ENCODE measurements around the gene PRLH. TPM values are rescaled to one million over a fixed set of nuclear protein-coding genes. Genes with fewer than 3 reads are reported as not detected.

Gene PRLH
- total and polyA plus RNA-seq, 4 donors, result not detected

DNA sequence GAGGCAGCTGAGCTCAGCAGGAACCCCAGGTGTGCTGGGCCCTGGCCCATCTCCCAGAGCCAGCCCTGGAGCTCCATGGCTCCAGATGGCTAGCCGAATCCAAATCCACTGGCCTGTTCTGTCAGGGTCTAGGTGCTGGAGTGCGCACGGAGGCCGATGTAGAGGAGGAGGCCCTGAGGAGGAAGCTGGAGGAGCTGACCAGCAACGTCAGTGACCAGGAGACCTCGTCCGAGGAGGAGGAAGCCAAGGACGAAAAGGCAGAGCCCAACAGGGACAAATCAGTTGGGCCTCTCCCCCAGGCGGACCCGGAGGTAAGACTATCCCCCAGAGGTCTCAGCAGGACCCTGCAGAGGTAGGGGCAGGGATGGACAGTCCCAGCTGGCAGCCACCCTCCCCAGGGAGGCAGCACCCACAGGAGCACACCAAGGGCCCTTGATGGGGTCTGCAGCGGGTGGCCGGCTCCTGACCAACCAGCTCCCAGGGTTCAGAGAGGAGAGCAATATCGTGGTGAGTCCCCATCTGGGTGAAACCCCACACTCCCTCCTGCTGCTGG lies 26.1 kb upstream of the PRLH start:
- Histone ChIP-seq H3K4me1 (ENCODE audit: control insufficient read depth in 4 of 4, insufficient read depth in 4 of 4, low read length in 3 of 4) (peaks cover 11 to 31% (median 22%) of the 10 kb centered on the region in 4 donors), H3K27me3 (ENCODE audit: control insufficient read depth in 4 of 4, insufficient read depth in 4 of 4, low read length in 3 of 4) (no peaks in the 10 kb centered on the region), H3K36me3 (ENCODE audit: control insufficient read depth in 4 of 4, insufficient read depth in 3 of 4, low read depth in 1 of 4, low read length in 3 of 4) (no peaks in the 10 kb centered on the region), H3K4me3 (ENCODE audit: low read depth in 1 of 3, low read length in 3 of 3) (no peak overlapping the region), H3K27ac (ENCODE audit: low read depth in 1 of 2, low read length in 2 of 2) (peak overlapping the region; percentile 34 to 69), H3K9ac (ENCODE audit: low read depth in 1 of 2, low read length in 2 of 2) (no peak overlapping the region), H3K9me3 (ENCODE audit: control insufficient read depth in 4 of 4, low read length in 3 of 4) (no peaks in the 10 kb centered on the region)
- TF ChIP-seq GABPA (IDR thresholded peaks at IDR 0.05 in 1 of 2, conservative IDR thresholded peaks at IDR 0.05 in 1 of 2) (no peak), EGR1 (IDR thresholded peaks at IDR 0.05; ENCODE audit: low read depth in 2 of 2) (no peak), JUND (IDR thresholded peaks at IDR 0.05) (no peak), SP1 (IDR thresholded peaks at IDR 0.05) (no peak), RAD21 (IDR thresholded peaks at IDR 0.05) (no peak), TAF1 (conservative IDR thresholded peaks at IDR 0.05) (no peak), NR2F2 (IDR thresholded peaks at IDR 0.05) (no peak), YY1 (IDR thresholded peaks at IDR 0.05) (no peak), HNF4A (conservative IDR thresholded peaks at IDR 0.05) (no peak), FOXA1 (IDR thresholded peaks at IDR 0.05) (no peak), RXRA (IDR thresholded peaks at IDR 0.05) (no peak), FOXA2 (IDR thresholded peaks at IDR 0.05) (no peak), HNF4G (IDR thresholded peaks at IDR 0.05) (no peak)
- TF ChIP-seq, protein P1, sequence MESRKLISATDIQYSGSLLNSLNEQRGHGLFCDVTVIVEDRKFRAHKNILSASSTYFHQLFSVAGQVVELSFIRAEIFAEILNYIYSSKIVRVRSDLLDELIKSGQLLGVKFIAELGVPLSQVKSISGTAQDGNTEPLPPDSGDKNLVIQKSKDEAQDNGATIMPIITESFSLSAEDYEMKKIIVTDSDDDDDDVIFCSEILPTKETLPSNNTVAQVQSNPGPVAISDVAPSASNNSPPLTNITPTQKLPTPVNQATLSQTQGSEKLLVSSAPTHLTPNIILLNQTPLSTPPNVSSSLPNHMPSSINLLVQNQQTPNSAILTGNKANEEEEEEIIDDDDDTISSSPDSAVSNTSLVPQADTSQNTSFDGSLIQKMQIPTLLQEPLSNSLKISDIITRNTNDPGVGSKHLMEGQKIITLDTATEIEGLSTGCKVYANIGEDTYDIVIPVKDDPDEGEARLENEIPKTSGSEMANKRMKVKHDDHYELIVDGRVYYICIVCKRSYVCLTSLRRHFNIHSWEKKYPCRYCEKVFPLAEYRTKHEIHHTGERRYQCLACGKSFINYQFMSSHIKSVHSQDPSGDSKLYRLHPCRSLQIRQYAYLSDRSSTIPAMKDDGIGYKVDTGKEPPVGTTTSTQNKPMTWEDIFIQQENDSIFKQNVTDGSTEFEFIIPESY (IDR thresholded peaks at IDR 0.05), result no peak
- TF ChIP-seq, protein P2, sequence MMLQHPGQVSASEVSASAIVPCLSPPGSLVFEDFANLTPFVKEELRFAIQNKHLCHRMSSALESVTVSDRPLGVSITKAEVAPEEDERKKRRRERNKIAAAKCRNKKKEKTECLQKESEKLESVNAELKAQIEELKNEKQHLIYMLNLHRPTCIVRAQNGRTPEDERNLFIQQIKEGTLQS (IDR thresholded peaks at IDR 0.05), result no peak
- TF ChIP-seq, protein P3, sequence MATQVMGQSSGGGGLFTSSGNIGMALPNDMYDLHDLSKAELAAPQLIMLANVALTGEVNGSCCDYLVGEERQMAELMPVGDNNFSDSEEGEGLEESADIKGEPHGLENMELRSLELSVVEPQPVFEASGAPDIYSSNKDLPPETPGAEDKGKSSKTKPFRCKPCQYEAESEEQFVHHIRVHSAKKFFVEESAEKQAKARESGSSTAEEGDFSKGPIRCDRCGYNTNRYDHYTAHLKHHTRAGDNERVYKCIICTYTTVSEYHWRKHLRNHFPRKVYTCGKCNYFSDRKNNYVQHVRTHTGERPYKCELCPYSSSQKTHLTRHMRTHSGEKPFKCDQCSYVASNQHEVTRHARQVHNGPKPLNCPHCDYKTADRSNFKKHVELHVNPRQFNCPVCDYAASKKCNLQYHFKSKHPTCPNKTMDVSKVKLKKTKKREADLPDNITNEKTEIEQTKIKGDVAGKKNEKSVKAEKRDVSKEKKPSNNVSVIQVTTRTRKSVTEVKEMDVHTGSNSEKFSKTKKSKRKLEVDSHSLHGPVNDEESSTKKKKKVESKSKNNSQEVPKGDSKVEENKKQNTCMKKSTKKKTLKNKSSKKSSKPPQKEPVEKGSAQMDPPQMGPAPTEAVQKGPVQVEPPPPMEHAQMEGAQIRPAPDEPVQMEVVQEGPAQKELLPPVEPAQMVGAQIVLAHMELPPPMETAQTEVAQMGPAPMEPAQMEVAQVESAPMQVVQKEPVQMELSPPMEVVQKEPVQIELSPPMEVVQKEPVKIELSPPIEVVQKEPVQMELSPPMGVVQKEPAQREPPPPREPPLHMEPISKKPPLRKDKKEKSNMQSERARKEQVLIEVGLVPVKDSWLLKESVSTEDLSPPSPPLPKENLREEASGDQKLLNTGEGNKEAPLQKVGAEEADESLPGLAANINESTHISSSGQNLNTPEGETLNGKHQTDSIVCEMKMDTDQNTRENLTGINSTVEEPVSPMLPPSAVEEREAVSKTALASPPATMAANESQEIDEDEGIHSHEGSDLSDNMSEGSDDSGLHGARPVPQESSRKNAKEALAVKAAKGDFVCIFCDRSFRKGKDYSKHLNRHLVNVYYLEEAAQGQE (IDR thresholded peaks at IDR 0.05), result no peak
- TF ChIP-seq, protein P4, sequence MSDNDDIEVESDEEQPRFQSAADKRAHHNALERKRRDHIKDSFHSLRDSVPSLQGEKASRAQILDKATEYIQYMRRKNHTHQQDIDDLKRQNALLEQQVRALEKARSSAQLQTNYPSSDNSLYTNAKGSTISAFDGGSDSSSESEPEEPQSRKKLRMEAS (IDR thresholded peaks at IDR 0.05), result no peak
- TF ChIP-seq, protein P5, sequence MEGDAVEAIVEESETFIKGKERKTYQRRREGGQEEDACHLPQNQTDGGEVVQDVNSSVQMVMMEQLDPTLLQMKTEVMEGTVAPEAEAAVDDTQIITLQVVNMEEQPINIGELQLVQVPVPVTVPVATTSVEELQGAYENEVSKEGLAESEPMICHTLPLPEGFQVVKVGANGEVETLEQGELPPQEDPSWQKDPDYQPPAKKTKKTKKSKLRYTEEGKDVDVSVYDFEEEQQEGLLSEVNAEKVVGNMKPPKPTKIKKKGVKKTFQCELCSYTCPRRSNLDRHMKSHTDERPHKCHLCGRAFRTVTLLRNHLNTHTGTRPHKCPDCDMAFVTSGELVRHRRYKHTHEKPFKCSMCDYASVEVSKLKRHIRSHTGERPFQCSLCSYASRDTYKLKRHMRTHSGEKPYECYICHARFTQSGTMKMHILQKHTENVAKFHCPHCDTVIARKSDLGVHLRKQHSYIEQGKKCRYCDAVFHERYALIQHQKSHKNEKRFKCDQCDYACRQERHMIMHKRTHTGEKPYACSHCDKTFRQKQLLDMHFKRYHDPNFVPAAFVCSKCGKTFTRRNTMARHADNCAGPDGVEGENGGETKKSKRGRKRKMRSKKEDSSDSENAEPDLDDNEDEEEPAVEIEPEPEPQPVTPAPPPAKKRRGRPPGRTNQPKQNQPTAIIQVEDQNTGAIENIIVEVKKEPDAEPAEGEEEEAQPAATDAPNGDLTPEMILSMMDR (IDR thresholded peaks at IDR 0.05; ENCODE audit: low read depth, low read length, missing input control), result no peak
- WGBS, result 91% methylated on average over 13 of the region's 13 CpGs
- no peak for DNase-seq (ENCODE audit: low spot score)

Data from liver (tissue), 9 donors.